Suprapubic skin (tissue), 3 donors: ENCODE results near the gene SOWAHA.

Source experiments
- EP300 ChIP-seq: sonication (generic); formaldehyde crosslinking; IDR thresholded peaks from one replicate; pipeline ENCODE4 v1.6.1; 2017; ENCODE audit warnings: antibody characterized with exemption
- TF ChIP-seq, protein P1 (sequence below), 2 donors: fragments of 200-600 bp in 1 of 2; fragments of 450-650 bp in 1 of 2; sonication (generic) in 1 of 2; IDR thresholded peaks; one replicate each; pipeline ENCODE4 v1.5.1; 2016 to 2019; ENCODE audit warnings: antibody characterized with exemption in 2 of 2, mild to moderate bottlenecking in 1 of 2, moderate library complexity in 1 of 2

DNA sequence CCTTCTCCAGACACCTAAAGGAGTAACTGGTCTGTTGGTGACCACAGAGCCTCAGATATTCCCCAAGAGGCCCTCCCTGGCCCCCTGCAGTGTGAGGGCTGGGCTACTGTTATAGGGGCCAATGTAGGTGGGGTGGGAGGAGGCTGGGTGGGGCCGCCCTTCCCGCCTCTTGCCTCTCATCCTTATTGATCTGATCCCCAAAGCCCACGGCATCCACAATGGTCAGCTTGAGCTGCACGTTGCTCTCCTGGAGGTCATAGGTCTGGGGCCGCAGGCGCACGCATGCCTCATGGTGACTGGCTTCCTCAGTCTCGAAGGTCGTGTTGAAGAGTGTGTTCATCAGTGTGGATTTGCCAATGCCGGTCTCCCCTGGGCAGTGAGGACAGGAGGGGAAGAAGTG is 49.1 kb upstream of the SOWAHA start:
- TF ChIP-seq, protein P1, sequence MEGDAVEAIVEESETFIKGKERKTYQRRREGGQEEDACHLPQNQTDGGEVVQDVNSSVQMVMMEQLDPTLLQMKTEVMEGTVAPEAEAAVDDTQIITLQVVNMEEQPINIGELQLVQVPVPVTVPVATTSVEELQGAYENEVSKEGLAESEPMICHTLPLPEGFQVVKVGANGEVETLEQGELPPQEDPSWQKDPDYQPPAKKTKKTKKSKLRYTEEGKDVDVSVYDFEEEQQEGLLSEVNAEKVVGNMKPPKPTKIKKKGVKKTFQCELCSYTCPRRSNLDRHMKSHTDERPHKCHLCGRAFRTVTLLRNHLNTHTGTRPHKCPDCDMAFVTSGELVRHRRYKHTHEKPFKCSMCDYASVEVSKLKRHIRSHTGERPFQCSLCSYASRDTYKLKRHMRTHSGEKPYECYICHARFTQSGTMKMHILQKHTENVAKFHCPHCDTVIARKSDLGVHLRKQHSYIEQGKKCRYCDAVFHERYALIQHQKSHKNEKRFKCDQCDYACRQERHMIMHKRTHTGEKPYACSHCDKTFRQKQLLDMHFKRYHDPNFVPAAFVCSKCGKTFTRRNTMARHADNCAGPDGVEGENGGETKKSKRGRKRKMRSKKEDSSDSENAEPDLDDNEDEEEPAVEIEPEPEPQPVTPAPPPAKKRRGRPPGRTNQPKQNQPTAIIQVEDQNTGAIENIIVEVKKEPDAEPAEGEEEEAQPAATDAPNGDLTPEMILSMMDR (IDR thresholded peaks at IDR 0.05) = no peak
- TF ChIP-seq EP300 = no peak
